Measurements from ENCODE around the gene PLEKHM3.

DNA sequence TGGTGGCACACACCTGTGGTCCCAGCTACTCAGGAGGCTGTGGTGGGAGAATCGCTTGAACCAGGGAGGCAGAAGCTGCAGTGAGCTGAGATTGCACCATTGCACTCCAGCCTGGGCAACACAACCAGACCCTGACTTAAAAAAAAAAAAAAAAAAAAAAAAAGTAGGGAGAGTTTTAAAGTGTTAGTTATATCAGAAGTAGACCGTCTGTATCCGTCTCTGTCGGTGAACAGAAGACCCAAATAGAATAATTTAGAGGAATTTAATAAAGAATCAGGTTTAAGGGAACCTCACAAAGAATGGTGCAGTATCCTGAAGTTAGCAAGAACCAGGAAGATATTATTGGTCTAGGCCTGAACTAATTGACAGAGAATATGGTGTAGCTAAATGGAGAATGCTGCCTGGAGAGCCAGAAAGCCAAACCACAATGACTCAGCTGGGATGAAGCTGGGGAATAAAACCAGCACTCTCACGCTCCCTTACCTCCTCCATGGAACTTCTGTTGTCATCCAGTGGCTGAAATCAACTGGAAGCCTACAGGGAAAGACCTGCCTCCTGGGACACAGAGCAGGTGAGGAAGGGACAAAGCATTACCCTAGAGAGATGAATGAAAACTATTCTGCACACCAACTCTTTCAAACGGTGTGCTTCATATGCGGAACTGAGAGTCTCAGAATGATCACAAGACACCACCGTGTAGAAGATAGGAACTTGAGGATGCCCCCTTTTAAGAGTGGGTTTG, 39.1 kb upstream of the PLEKHM3 start:
- TF ChIP-seq, protein P1, sequence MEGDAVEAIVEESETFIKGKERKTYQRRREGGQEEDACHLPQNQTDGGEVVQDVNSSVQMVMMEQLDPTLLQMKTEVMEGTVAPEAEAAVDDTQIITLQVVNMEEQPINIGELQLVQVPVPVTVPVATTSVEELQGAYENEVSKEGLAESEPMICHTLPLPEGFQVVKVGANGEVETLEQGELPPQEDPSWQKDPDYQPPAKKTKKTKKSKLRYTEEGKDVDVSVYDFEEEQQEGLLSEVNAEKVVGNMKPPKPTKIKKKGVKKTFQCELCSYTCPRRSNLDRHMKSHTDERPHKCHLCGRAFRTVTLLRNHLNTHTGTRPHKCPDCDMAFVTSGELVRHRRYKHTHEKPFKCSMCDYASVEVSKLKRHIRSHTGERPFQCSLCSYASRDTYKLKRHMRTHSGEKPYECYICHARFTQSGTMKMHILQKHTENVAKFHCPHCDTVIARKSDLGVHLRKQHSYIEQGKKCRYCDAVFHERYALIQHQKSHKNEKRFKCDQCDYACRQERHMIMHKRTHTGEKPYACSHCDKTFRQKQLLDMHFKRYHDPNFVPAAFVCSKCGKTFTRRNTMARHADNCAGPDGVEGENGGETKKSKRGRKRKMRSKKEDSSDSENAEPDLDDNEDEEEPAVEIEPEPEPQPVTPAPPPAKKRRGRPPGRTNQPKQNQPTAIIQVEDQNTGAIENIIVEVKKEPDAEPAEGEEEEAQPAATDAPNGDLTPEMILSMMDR (IDR thresholded peaks at IDR 0.05; ENCODE audit: low read depth, low read length) = no peak
- TF ChIP-seq EZH2phosphoT487 (IDR thresholded peaks at IDR 0.05; ENCODE audit: low read depth) = no peak

Data from OCI-LY3 (cell line).